Activated CD8-positive, alpha-beta memory T cell treated with anti-CD3 and anti-CD28 coated beads for 1 hour (primary cell): ENCODE measurements around the gene ZNF492.
A peak's percentile ranks its signal among the peaks of the same experiment; 100 is the strongest.

Experiments used
- DNase-seq, 2 donors: peaks; one replicate each; pipeline ENCODE4 v3.0.0-alpha.2; 2020; ENCODE audit warnings: low read depth in 1 of 2; ENCODE audit errors: extremely low read depth in 1 of 2

The ZNF492 gene

GRCh38 chr19:22633706-22634449 is at the start of gene ZNF492:
ZNF492 (plus strand) TSS chr19:22634324; CDS start chr19:22653400, 19,076 bp downstream.
- peak; percentile 55 to 65 for DNase-seq

GRCh38 chr19:22595422-22595821 is 38.7 kb upstream of the ZNF492 start:
- no peak for DNase-seq

- no peak for DNase-seq
Measured at GRCh38 chr19:22595918-22596341, 38.2 kb upstream of the ZNF492 start.

- no peak for DNase-seq
Measured at GRCh38 chr19:22600690-22601648, 33.2 kb upstream of the ZNF492 start.

DNA sequence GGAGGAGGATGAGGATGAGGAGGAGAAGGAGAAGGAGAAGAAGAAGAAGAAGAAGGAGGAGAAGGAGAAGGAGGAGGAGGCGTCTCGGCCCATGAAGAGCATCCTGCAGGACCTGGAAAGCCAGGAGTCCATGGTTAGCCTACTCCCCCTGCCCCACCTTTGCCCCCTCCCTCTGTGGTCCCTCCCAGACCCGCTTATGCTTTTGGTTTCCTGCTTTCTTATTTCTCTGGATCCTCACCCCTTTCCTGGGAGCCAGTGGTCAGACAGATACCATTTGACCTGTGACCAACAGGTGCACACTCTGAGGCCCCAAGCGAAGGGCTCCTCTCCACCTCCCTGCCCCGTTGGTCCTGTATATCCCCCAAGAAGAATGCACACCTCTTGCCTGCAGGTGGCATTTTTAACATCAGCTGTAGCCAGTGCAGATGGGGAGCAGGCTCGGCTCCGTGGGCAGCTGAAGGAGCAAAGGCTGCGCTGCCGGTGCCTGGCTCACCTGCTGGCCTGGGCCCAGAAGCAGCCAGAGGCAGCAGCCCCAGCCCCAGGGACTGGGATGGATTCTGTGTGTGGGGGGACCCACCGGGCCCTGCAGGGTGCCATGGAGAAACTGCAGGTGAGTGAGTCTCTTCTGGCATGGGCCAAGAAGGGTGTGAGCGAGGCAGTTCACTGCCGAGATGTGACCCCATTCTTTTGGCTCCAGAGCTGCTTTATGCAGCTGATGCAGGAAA is 32.1 kb upstream of the ZNF492 start:
- no peak for DNase-seq

GRCh38 chr19:22602631-22603272 is 31.4 kb upstream of the ZNF492 start:
- DNase-seq, result no peak

- DNase-seq, result no peak
Measured at GRCh38 chr19:22603518-22604440, 30.3 kb upstream of the ZNF492 start.

DNA sequence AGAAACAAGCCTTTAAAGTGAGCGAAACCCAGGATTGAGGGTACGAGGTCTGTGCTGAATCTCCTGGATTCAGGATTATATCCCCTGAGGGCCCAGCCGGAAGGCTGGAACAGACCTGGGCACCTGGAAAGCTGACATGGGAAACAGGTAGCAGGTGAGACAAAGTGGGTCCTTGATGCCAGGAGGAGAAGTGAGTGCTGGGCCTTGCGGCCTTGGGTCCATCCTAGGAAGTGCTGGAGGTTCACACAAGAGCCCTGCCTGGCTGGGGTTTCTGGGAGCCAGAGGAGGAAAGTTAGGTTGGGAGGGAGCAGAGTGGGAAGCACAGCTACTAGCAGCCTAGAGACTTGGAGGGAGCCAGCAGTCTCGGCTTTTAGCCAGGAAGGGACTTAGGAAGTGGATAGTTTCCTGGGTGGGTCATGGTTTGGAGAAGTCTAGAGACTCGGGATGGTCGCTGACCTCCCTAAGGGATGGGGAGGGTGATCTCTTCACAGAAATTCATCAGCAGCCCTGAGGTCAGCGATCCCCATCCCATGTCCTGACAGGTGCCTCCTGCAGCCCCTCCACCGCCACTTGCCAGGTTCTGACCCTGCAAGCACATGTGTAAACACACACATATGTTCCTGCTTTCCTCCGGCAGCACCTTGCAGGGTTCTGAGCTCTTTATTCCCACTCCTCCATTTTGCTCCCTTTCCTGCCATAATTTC is 29.4 kb upstream of the ZNF492 start:
- DNase-seq, result no peak

GRCh38 chr19:22605275-22606211 is 28.6 kb upstream of the ZNF492 start:
- DNase-seq, result no peak

GRCh38 chr19:22606212-22606553 is 27.9 kb upstream of the ZNF492 start:
- no peak for DNase-seq

DNA sequence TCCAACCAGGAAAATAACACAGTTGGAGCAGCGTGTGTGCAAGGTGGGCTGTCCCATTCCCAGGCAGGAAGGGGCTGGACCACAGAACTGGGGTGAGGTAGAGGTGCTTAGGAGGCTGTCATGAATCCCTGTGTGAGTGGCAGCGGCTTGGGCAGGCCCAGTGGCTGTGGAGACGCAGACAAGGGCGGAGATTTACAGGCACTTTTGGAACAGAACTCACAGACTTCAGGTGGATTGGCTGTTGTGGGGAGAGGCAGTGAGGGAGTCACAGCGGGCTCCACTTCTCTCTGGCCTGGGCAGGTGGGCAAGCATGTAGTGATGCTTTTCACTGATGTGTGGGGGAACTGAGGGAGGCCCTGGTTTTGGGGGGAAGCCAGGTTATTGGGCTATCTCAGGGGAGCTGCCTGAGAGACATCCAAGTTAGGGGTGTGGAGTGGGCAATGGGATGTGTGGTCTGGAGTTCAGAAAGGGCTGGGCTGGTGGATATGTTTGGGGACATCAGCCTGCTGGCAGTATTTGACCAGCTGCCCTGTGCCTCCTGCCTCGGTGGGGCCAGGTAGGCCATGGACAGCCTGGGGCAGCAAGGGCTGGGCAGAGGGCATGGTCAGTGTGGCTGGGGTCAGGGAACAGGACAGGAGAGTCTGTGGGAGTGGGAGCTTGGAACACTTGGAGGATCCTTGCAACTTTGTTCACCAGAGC is 27.0 kb upstream of the ZNF492 start:
- no peak for DNase-seq

- no peak for DNase-seq
Measured at GRCh38 chr19:22607653-22608430, 26.3 kb upstream of the ZNF492 start.

DNA sequence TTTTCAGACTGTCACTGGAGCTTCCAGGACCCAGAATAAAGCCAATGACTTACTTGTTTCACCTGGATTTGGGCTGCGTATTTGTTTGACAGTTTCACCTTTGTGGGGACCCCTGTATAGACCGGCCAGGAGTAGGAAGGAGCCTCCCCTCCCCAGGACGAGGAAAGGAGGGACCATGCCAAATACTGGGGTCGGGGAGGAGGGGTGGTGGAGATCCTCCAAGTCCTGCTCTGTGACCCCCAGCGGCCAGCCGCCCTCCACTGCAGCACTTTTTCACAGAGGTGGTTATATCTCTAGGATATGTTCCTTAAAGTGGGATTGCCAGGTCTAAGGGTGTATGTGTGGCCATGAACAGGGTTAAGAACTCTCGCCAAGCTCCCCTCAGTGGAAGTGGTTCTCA is 25.7 kb upstream of the ZNF492 start:
- no peak for DNase-seq

GRCh38 chr19:22609630-22610029 is 24.5 kb upstream of the ZNF492 start:
- no peak for DNase-seq

DNA sequence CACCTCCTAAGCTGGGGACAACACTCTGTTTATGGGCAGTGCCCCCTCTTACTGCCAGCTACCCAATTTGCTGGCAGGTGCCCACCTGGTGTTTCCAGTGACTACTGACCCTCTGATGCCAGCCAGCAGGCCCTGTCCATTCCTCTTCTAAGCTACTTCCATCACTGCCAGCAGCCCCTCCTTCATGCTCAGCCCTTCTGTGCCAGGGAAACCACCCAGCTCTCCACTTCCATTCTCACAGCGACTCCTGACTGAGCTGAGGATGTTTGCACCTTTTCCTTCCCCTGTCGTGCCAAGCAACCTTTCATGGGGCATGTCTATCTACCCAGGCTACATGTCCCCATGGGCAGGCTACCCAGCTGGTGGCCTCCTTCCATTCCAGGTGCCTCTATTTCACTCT is 24.0 kb upstream of the ZNF492 start:
- no peak for DNase-seq

DNA sequence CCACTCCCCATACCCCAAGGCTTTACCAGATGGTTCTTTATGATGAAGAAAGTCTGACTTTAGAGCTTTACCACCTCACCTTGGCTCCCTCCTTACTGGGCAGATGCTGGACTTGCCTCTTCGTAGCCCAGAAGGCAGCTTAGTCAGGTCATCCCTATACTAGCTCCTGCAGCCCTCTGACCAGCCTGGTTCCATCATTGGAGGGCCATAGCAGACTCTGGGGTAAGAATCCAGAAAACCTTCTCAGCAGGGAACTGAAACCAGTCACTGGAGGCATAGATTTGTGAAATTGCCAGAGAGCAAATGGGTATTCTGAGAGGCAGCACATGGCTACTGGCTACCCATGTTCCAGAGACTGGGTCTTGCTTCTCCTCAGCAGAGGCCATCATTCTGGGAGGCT is 21.8 kb upstream of the ZNF492 start:
- no peak for DNase-seq

- DNase-seq, result no peak
Measured at GRCh38 chr19:22616659-22617058, 17.5 kb upstream of the ZNF492 start.
